Suprapubic skin (tissue), 3 donors: ENCODE results near the gene AP1M1.

Source experiments
- POLR2A ChIP-seq, 2 donors: fragments of 450-650 bp; IDR thresholded peaks; one replicate each; pipeline ENCODE4 v1.6.1; 2017; ENCODE audit warnings: antibody characterized with exemption in 2 of 2, mild to moderate bottlenecking in 2 of 2, moderate library complexity in 2 of 2
- TF ChIP-seq, protein P1 (sequence below), 2 donors: fragments of 200-600 bp in 1 of 2; fragments of 450-650 bp in 1 of 2; sonication (generic) in 1 of 2; IDR thresholded peaks; one replicate each; pipeline ENCODE4 v1.5.1; 2016 to 2019; ENCODE audit warnings: antibody characterized with exemption in 2 of 2, mild to moderate bottlenecking in 1 of 2, moderate library complexity in 1 of 2

DNA sequence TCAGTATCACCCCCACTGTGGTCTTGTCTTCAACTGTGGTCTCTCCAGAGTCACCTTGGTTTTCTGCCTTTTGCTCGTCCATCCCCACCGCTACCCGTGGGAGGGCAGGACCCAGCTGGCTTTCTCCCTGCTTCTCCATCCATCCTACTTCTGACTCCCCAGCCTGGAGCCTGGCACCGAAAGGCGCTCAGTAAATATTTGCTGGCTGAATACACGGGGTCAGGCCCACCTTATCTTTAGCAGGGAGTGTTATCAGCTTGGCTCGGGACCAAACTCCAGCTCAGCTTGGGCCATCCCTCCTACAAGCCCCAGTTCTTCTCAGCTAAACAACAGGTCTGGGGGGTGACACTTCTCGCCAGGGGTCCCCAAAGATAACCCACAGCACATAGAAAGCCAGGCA, 64.9 kb downstream of the AP1M1 start:
- no peak for TF ChIP-seq POLR2A (IDR thresholded peaks at IDR 0.05)
- TF ChIP-seq, protein P1, sequence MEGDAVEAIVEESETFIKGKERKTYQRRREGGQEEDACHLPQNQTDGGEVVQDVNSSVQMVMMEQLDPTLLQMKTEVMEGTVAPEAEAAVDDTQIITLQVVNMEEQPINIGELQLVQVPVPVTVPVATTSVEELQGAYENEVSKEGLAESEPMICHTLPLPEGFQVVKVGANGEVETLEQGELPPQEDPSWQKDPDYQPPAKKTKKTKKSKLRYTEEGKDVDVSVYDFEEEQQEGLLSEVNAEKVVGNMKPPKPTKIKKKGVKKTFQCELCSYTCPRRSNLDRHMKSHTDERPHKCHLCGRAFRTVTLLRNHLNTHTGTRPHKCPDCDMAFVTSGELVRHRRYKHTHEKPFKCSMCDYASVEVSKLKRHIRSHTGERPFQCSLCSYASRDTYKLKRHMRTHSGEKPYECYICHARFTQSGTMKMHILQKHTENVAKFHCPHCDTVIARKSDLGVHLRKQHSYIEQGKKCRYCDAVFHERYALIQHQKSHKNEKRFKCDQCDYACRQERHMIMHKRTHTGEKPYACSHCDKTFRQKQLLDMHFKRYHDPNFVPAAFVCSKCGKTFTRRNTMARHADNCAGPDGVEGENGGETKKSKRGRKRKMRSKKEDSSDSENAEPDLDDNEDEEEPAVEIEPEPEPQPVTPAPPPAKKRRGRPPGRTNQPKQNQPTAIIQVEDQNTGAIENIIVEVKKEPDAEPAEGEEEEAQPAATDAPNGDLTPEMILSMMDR (IDR thresholded peaks at IDR 0.05): no peak
